Central memory CD8-positive, alpha-beta T cell (primary cell): ENCODE measurements around the gene OR8D1.

Source experiments
- ATAC-seq: fragments of 150-1000 bp; cut with Tn5 transposase; replicated peaks from 2 replicates; pipeline ENCODE4 v1.10.0; 2022; ENCODE audit warnings: mild to moderate bottlenecking, moderate FRiP score, moderate number of reproducible peaks; ENCODE audit not compliant: poor library complexity, severe bottlenecking; ENCODE audit errors: extremely low read depth
- DNase-seq, 2 donors: peaks; one replicate each; pipeline ENCODE4 v3.0.0; 2021; ENCODE audit warnings: low spot score in 2 of 2
- H3K27ac Mint-ChIP-seq: one replicate; pipeline ENCODE4 v1.8.0; 2022; ENCODE audit warnings: low read depth, mild to moderate bottlenecking, moderate library complexity, mixed read lengths
- H3K27me3 Mint-ChIP-seq: one replicate; pipeline ENCODE4 v1.8.0; 2022; ENCODE audit warnings: mixed read lengths
- H3K36me3 Mint-ChIP-seq: one replicate; pipeline ENCODE4 v1.8.0; 2022; ENCODE audit warnings: mild to moderate bottlenecking, moderate library complexity, mixed read lengths; ENCODE audit not compliant: insufficient read depth
- H3K4me1 Mint-ChIP-seq: one replicate; pipeline ENCODE4 v1.8.0; 2022; ENCODE audit warnings: mixed read lengths
- H3K4me3 Mint-ChIP-seq: one replicate; pipeline ENCODE4 v1.8.0; 2022; ENCODE audit warnings: mild to moderate bottlenecking, moderate library complexity, mixed read lengths
- H3K9me3 Mint-ChIP-seq: one replicate; pipeline ENCODE4 v1.8.0; 2022; ENCODE audit warnings: mixed read lengths

Gene OR8D1

GRCh38 chr11:124311670-124312069 is 2.1 kb downstream of the OR8D1 start:
- no peaks in the 10 kb centered on the region for H3K36me3 Mint-ChIP-seq
- no peak overlapping the region for H3K27ac Mint-ChIP-seq
- H3K27me3 Mint-ChIP-seq: no peaks in the 10 kb centered on the region
- H3K9me3 Mint-ChIP-seq: peaks cover 7% of the 10 kb centered on the region
- no peaks in the 10 kb centered on the region for H3K4me1 Mint-ChIP-seq
- DNase-seq (no peak), ATAC-seq (no peak)
- H3K4me3 Mint-ChIP-seq: no peak overlapping the region

DNA sequence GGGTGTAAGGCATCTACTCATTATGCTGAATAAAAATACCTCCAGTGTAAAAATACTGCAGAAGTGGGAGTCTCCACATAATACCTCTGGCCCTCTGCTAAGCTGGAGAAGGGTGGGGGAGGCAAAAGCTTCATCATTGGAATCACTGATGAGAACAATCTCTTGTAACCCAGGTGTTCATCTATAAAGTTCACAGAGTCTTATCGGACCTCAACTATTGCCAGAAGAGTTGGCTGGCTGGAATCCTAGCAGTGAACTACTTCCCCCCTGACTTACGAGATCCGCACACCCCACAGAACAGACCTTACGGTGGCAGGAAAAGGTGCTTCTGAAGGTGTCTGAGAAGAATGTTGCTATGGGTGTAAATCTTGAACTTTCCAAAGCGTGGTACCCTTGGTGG is 2.5 kb downstream of the OR8D1 start:
- Mint-ChIP-seq H3K4me3 (no peak overlapping the region), H3K27ac (no peak overlapping the region), H3K4me1 (no peaks in the 10 kb centered on the region), H3K27me3 (no peaks in the 10 kb centered on the region), H3K36me3 (no peaks in the 10 kb centered on the region), H3K9me3 (peaks cover 7% of the 10 kb centered on the region)
- DNase-seq: no peak
- no peak for ATAC-seq

- Mint-ChIP-seq H3K4me3 (no peak overlapping the region), H3K36me3 (no peaks in the 10 kb centered on the region), H3K27ac (no peak overlapping the region), H3K27me3 (no peaks in the 10 kb centered on the region), H3K4me1 (no peaks in the 10 kb centered on the region), H3K9me3 (peaks cover 7% of the 10 kb centered on the region)
- ATAC-seq (no peak), DNase-seq (no peak)
Measured at GRCh38 chr11:124310721-124311120, 3.0 kb downstream of the OR8D1 start.

- Mint-ChIP-seq H3K9me3 (peaks cover 7% of the 10 kb centered on the region), H3K4me1 (no peaks in the 10 kb centered on the region), H3K36me3 (no peaks in the 10 kb centered on the region), H3K27me3 (no peaks in the 10 kb centered on the region), H3K4me3 (no peak overlapping the region), H3K27ac (no peak overlapping the region)
- DNase-seq (no peak), ATAC-seq (no peak)
Measured at GRCh38 chr11:124307093-124307492, 6.7 kb downstream of the OR8D1 start.

DNA sequence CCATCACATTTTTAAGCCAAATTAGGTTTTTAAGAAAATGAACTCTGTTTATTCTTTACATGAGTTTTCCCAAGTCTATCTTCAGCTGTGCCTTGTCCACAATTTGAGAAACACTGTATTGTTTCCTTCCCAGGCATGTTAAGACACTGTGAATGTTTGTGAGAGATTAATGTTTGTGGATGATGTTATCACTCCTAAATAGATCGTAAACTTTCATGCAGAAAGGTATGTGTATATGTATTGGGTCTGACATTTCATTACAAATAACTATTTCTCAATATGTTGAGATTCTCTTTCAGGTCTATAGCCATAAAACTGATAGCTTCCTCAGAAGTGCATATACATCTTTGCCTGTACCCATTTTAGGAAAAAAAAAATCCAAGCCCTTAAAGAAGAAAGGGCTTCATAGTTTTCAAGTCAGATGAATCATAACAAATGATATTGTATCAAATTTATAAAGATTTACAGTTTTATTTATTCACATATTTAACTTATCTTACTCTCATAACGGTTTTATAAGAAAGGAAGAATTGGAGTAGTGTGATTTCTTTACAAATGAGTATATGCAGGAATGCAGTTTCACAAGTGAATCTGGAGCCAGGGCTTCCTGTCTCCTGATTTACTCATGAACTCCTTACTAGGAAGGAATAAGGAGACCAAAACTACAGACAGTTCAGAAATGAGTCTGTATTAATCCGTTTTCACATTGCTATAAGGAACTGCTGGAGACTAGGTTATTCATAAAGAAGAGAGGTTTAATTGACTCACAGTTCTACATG is 11.2 kb downstream of the OR8D1 start:
- Mint-ChIP-seq H3K36me3 (no peaks in the 10 kb centered on the region), H3K27ac (no peak overlapping the region), H3K4me3 (no peak overlapping the region), H3K9me3 (no peaks in the 10 kb centered on the region), H3K27me3 (no peaks in the 10 kb centered on the region), H3K4me1 (no peaks in the 10 kb centered on the region)
- DNase-seq (no peak), ATAC-seq (no peak)

GRCh38 chr11:124301548-124301947 is 12.2 kb downstream of the OR8D1 start:
- DNase-seq (no peak), ATAC-seq (no peak)
- H3K4me1 Mint-ChIP-seq: no peaks in the 10 kb centered on the region
- no peaks in the 10 kb centered on the region for H3K9me3 Mint-ChIP-seq
- no peak overlapping the region for H3K4me3 Mint-ChIP-seq
- H3K27ac Mint-ChIP-seq: no peak overlapping the region
- no peaks in the 10 kb centered on the region for H3K27me3 Mint-ChIP-seq
- H3K36me3 Mint-ChIP-seq: no peaks in the 10 kb centered on the region

GRCh38 chr11:124297921-124298320 is 15.8 kb downstream of the OR8D1 start:
- no peak for DNase-seq
- no peaks in the 10 kb centered on the region for H3K27me3 Mint-ChIP-seq
- no peaks in the 10 kb centered on the region for H3K36me3 Mint-ChIP-seq
- no peaks in the 10 kb centered on the region for H3K4me1 Mint-ChIP-seq
- H3K27ac Mint-ChIP-seq: no peak overlapping the region
- ATAC-seq: no peak
- no peaks in the 10 kb centered on the region for H3K9me3 Mint-ChIP-seq
- no peak overlapping the region for H3K4me3 Mint-ChIP-seq

DNA sequence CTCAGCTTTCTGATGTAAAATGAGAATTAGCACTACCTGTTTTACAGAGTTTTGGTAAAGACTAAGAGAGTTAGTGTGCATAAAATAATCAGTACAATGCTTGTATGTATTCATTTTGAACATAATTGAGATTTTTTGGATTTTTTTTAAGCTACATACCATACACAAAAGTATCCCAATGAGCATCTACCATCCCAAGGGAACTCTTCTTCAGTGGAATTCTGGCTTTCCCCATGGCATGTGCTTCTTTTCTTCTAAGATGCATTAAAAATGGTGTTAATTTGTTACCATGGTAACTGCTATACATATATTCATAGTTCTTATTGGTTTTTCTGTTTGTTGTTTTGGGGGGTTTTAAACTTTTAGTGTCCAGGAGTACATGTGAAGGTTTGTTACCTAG is 17.7 kb downstream of the OR8D1 start:
- H3K27ac Mint-ChIP-seq: no peak overlapping the region
- H3K4me3 Mint-ChIP-seq: no peak overlapping the region
- ATAC-seq (no peak), DNase-seq (no peak)
- no peaks in the 10 kb centered on the region for H3K36me3 Mint-ChIP-seq
- H3K27me3 Mint-ChIP-seq: no peaks in the 10 kb centered on the region
- peaks cover 6% of the 10 kb centered on the region for H3K9me3 Mint-ChIP-seq
- no peaks in the 10 kb centered on the region for H3K4me1 Mint-ChIP-seq

- DNase-seq (no peak), ATAC-seq (no peak)
- Mint-ChIP-seq H3K27me3 (no peaks in the 10 kb centered on the region), H3K9me3 (peaks cover 6% of the 10 kb centered on the region), H3K4me3 (no peak overlapping the region), H3K36me3 (no peaks in the 10 kb centered on the region), H3K27ac (no peak overlapping the region), H3K4me1 (no peaks in the 10 kb centered on the region)
Measured at GRCh38 chr11:124294687-124295086, 19.1 kb downstream of the OR8D1 start.

- Mint-ChIP-seq H3K27ac (no peak overlapping the region), H3K36me3 (no peaks in the 10 kb centered on the region), H3K9me3 (peaks cover 25% of the 10 kb centered on the region), H3K27me3 (no peaks in the 10 kb centered on the region), H3K4me1 (no peaks in the 10 kb centered on the region), H3K4me3 (no peak overlapping the region)
- no peak for ATAC-seq
- DNase-seq: no peak
Measured at GRCh38 chr11:124285610-124286344, 28.0 kb downstream of the OR8D1 start.

GRCh38 chr11:124278261-124278660 is 35.5 kb downstream of the OR8D1 start:
- H3K36me3 Mint-ChIP-seq: no peaks in the 10 kb centered on the region
- H3K27me3 Mint-ChIP-seq: no peaks in the 10 kb centered on the region
- ATAC-seq (no peak), DNase-seq (no peak)
- no peak overlapping the region for H3K4me3 Mint-ChIP-seq
- no peaks in the 10 kb centered on the region for H3K4me1 Mint-ChIP-seq
- H3K9me3 Mint-ChIP-seq: peaks cover 27% of the 10 kb centered on the region
- no peak overlapping the region for H3K27ac Mint-ChIP-seq

DNA sequence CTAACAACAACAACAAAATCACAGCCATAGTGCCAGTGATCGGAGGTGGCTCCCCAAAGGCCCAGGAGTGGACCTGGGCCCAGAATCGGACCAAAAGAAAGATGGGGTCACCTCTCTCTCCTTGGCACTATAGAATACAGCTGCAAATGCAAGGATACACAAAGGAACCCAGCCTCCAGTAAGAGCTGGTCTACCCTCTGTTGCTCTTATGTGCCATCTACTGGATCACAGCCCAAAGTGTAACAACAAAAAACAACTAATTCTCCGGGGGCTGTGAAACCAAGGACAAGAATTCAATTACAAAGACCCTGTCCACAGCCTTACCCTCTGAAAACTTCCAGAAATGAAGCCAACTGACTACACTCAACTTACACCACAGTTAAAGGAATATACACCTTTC is 35.9 kb downstream of the OR8D1 start:
- ATAC-seq: no peak
- DNase-seq: no peak
- Mint-ChIP-seq H3K27ac (no peak overlapping the region), H3K36me3 (no peaks in the 10 kb centered on the region), H3K9me3 (peaks cover 24% of the 10 kb centered on the region), H3K4me3 (no peak overlapping the region), H3K4me1 (no peaks in the 10 kb centered on the region), H3K27me3 (no peaks in the 10 kb centered on the region)

DNA sequence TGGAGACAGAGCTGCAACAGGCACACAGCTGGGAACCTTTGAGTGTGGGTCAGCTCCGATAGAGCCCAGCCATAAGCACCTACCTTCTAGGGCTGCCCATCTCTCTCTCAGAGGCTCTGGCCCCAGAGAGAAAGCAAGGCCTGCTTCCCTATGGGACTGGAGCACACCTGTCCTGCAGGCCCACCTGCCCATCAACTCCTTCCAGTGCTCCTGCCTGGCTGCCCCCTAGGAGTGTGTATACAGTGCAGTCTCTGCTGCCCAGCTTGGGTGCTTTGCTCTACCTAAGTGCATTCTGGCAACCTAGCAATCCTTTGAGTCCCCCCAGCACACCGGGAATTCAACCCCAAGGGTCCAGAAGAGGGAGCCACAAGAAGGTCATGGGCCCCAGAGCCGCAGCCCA is 36.5 kb downstream of the OR8D1 start:
- no peak overlapping the region for H3K27ac Mint-ChIP-seq
- no peaks in the 10 kb centered on the region for H3K27me3 Mint-ChIP-seq
- H3K9me3 Mint-ChIP-seq: peaks cover 24% of the 10 kb centered on the region
- no peak for DNase-seq
- no peak for ATAC-seq
- H3K4me1 Mint-ChIP-seq: no peaks in the 10 kb centered on the region
- H3K36me3 Mint-ChIP-seq: no peaks in the 10 kb centered on the region
- no peak overlapping the region for H3K4me3 Mint-ChIP-seq
